ENCODE measurements around the gene EXPH5. TPM values are rescaled to one million over a fixed set of nuclear protein-coding genes. Genes with fewer than 3 reads are reported as not detected.

Gene EXPH5
- total and polyA plus RNA-seq, 2 of the 8 experiments (the other 6 are each of a cell fraction or from before 2014, with no cell fraction given): 1.1 to 11.5 TPM

GRCh38 chr11:108622341-108622740 is 28.8 kb upstream of the EXPH5 start:
- 74% methylated on average over 2 of the region's 2 CpGs; no CpG with 5 or more reads in 1 of the 2 experiments for WGBS, 2 experiments (ENCODE audit: extremely low coverage in 1 of 2, insufficient coverage in 1 of 2, insufficient read length in 1 of 2, insufficient replicate concordance in 2 of 2, low coverage in 1 of 2, low lambda C conversion rate in 2 of 2, missing lambda C conversion rate in 1 of 2)
- Histone ChIP-seq H3K9ac (replicated peaks in 1 of 4; ENCODE audit: extremely low read depth in 1 of 4, low read depth in 3 of 4, low read length in 3 of 4) (no peak overlapping the region), H3K4ac (replicated peaks; ENCODE audit: insufficient read length, low read depth, low read length) (no peak overlapping the region), H3K14ac (ENCODE audit: insufficient read length) (no peak overlapping the region), H4K20me1 (replicated peaks in 1 of 2; ENCODE audit: control insufficient read depth in 1 of 2, insufficient read depth in 2 of 2, low read length in 2 of 2) (no peaks in the 10 kb centered on the region), H3K27ac (ENCODE audit: low read depth, low read length) (no peak overlapping the region), H3K27me3 (replicated peaks in 1 of 4; ENCODE audit: control insufficient read depth in 3 of 4, extremely low read depth in 1 of 4, insufficient read depth in 3 of 4, low read length in 3 of 4) (no peaks in the 10 kb centered on the region), H2BK5ac (ENCODE audit: low read depth, low read length) (no peak overlapping the region), H4K5ac (ENCODE audit: insufficient read length, low read depth, low read length) (no peak overlapping the region), H3K4me3 (ENCODE audit: extremely low read depth in 1 of 4, insufficient read depth in 2 of 4, low read depth in 3 of 4, low read length in 4 of 4) (no peak overlapping the region), H3K4me1 (replicated peaks in 1 of 4; ENCODE audit: control insufficient read depth in 3 of 4, insufficient read depth in 4 of 4, low read length in 3 of 4) (no peaks in the 10 kb centered on the region), H4K8ac (ENCODE audit: extremely low read depth, insufficient read depth, low read length) (no peak overlapping the region), H3K23me2 (ENCODE audit: low read depth, low read length) (no peaks in the 10 kb centered on the region), H3K18ac (ENCODE audit: extremely low read depth, low read length) (no peak overlapping the region), H3K56ac (replicated peaks; ENCODE audit: insufficient read length, low read depth, low read length) (no peak overlapping the region), H3K4me2 (ENCODE audit: insufficient read depth in 1 of 2, low read depth in 2 of 2, low read length in 2 of 2) (no peak overlapping the region), H4K91ac (replicated peaks; ENCODE audit: insufficient read length, low read length) (no peak overlapping the region), H2BK12ac (ENCODE audit: low read depth, low read length) (no peak overlapping the region), H2BK120ac (replicated peaks; ENCODE audit: low read depth, low read length) (no peak overlapping the region), H3K36me3 (ENCODE audit: control insufficient read depth in 2 of 4, insufficient read depth in 4 of 4, low read length in 3 of 4) (no peaks in the 10 kb centered on the region), H3K9me3 (ENCODE audit: insufficient read depth in 2 of 2, low read depth in 1 of 2, low read length in 1 of 2) (no peaks in the 10 kb centered on the region), H2BK15ac (ENCODE audit: low read length) (no peak overlapping the region), H3K23ac (ENCODE audit: insufficient read length) (no peak overlapping the region), H3K79me2 (ENCODE audit: control insufficient read depth in 1 of 2, insufficient read depth in 2 of 2, low read length in 2 of 2) (no peaks in the 10 kb centered on the region), H2AK5ac (ENCODE audit: low read depth, low read length) (no peak overlapping the region), H2BK20ac (ENCODE audit: low read length) (no peak overlapping the region), H2AFZ (ENCODE audit: low read length) (peak overlapping the region; percentile 43; the same call in 1 of the 2 replicates), H3K79me1 (ENCODE audit: low read depth, low read length) (no peaks in the 10 kb centered on the region)
- ChIA-PET POLR2A (ENCODE audit: partially characterized antibody) (interaction anchor here (0.9 kb wide), 1 partner anchor 54 kb away, joined by 3 read pairs; no protein-coding TSS in a partner anchor), CTCF (ENCODE audit: partially characterized antibody) (interaction anchor here (0.6 to 1.3 kb wide), 3 partner anchors 8 to 19 kb away, joined by 3 to 4 read pairs (median 3); no protein-coding TSS in a partner anchor)
- FAIRE-seq (no peak), DNase-seq (ENCODE audit: low read depth in 1 of 2, low spot score in 2 of 2) (no peak)
- no peak for TF ChIP-seq RBBP5 (IDR thresholded peaks at IDR 0.05; ENCODE audit: borderline replicate concordance, low read depth, low read length)
